ENCODE data around the gene ABCG1. TPM values are rescaled to one million over a fixed set of nuclear protein-coding genes. Genes with fewer than 3 reads are reported as not detected.

The ABCG1 gene
- total and polyA plus RNA-seq, 4 donors = 1.6 to 9.7 (median 5.3) TPM

DNA sequence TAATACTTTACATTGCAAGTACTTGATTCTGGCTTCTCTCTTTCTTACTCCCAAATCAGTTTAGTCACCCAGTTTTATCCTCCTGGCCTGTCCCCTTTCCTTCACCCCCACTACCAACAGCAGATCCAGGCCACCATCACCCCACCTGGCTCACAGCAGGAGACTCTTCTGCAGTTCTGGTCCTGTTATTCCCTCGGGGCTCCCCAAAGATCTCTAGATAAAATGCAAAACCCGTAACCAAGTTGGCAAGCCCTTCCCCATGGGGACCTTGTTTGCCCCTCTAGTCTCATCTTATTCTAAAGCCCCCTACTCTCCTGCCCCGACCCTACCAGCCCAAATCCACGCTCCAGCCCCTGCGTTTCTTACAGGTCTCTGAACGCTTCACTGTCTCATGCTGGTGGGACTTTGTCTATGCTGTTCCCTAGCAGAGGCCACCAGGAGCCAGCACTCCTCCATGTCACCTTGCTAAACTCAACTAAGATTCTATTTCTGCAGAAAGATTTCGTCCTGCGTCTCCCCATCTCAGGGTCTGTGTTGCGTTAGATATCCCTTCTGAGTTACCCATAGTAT, 4.0 kb downstream of the ABCG1 start:
- DNase-seq (ENCODE audit: low spot score) = no peak
- TF ChIP-seq EGR1 (IDR thresholded peaks at IDR 0.05; ENCODE audit: low read depth in 2 of 2) (no peak), TAF1 (conservative IDR thresholded peaks at IDR 0.05) (no peak), NR2F2 (IDR thresholded peaks at IDR 0.05) (no peak), ATF3 (IDR thresholded peaks at IDR 0.05) (no peak), REST (IDR thresholded peaks at IDR 0.05) (no peak), RAD21 (IDR thresholded peaks at IDR 0.05) (no peak), YY1 (IDR thresholded peaks at IDR 0.05) (no peak), ZBTB33 (IDR thresholded peaks at IDR 0.05) (no peak), GABPA (IDR thresholded peaks at IDR 0.05 in 1 of 2, conservative IDR thresholded peaks at IDR 0.05 in 1 of 2) (no peak), HNF4G (IDR thresholded peaks at IDR 0.05) (no peak), SP1 (IDR thresholded peaks at IDR 0.05) (no peak), FOXA2 (IDR thresholded peaks at IDR 0.05) (no peak)
- TF ChIP-seq, protein P1, sequence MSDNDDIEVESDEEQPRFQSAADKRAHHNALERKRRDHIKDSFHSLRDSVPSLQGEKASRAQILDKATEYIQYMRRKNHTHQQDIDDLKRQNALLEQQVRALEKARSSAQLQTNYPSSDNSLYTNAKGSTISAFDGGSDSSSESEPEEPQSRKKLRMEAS (IDR thresholded peaks at IDR 0.05) = no peak
- TF ChIP-seq, protein P2, sequence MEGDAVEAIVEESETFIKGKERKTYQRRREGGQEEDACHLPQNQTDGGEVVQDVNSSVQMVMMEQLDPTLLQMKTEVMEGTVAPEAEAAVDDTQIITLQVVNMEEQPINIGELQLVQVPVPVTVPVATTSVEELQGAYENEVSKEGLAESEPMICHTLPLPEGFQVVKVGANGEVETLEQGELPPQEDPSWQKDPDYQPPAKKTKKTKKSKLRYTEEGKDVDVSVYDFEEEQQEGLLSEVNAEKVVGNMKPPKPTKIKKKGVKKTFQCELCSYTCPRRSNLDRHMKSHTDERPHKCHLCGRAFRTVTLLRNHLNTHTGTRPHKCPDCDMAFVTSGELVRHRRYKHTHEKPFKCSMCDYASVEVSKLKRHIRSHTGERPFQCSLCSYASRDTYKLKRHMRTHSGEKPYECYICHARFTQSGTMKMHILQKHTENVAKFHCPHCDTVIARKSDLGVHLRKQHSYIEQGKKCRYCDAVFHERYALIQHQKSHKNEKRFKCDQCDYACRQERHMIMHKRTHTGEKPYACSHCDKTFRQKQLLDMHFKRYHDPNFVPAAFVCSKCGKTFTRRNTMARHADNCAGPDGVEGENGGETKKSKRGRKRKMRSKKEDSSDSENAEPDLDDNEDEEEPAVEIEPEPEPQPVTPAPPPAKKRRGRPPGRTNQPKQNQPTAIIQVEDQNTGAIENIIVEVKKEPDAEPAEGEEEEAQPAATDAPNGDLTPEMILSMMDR (IDR thresholded peaks at IDR 0.05; ENCODE audit: low read depth, low read length, missing input control) = no peak
- 93% methylated on average over 9 of the region's 9 CpGs for WGBS
- Histone ChIP-seq H3K36me3 (ENCODE audit: control insufficient read depth in 4 of 4, insufficient read depth in 3 of 4, low read depth in 1 of 4, low read length in 3 of 4) (no peaks in the 10 kb centered on the region), H3K9me3 (ENCODE audit: control insufficient read depth in 4 of 4, low read length in 3 of 4) (no peaks in the 10 kb centered on the region), H3K9ac (ENCODE audit: low read depth in 1 of 2, low read length in 2 of 2) (no peak overlapping the region), H3K27me3 (ENCODE audit: control insufficient read depth in 4 of 4, insufficient read depth in 4 of 4, low read length in 3 of 4) (no peaks in the 10 kb centered on the region), H3K4me3 (ENCODE audit: low read depth in 1 of 3, low read length in 3 of 3) (no peak overlapping the region), H3K27ac (ENCODE audit: low read depth in 1 of 2, low read length in 2 of 2) (no peak overlapping the region), H3K4me1 (ENCODE audit: control insufficient read depth in 4 of 4, insufficient read depth in 4 of 4, low read length in 3 of 4) (peaks cover 4 to 19% (median 10%) of the 10 kb centered on the region in 4 donors)

All from liver (tissue), 9 donors.